AG09309 (cell line): ENCODE results near the gene SEMA7A.
"Not testable (repeated sequence)": the region's sequence is repeated elsewhere in the genome, so short reads cannot be mapped to it uniquely, and the experiment has no call there.

Experiments
- DNase-seq: peaks from one replicate; pipeline ENCODE4 v3.0.0-alpha.2; 2010; ENCODE audit warnings: low read depth
- H3K4me3 ChIP-seq: 2 replicates; pipeline ENCODE4 v1.5.1; 2011; ENCODE audit warnings: mild to moderate bottlenecking, low read depth, low read length, moderate library complexity; ENCODE audit not compliant: control insufficient read depth
- CTCF ChIP-seq: IDR thresholded peaks from 2 replicates; pipeline ENCODE4 v1.5.1; 2011; ENCODE audit warnings: mild to moderate bottlenecking, low read depth, low read length, inconsistent platforms; ENCODE audit not compliant: insufficient read depth, control insufficient read depth; ENCODE audit errors: missing control alignments

Gene SEMA7A

GRCh38 chr15:74433592-74434262 is at the start of gene SEMA7A:
TSS of gene SEMA7A (minus strand) at chr15:74433958. CDS start at chr15:74433918, 40 bp downstream.
- no peak for TF ChIP-seq CTCF
- no peak for DNase-seq
- peak within 1 kb of the TSS; percentile 77 for H3K4me3 ChIP-seq

- no peak for DNase-seq
- H3K4me3 ChIP-seq: no peak overlapping the region
- peak; percentile 26 for TF ChIP-seq CTCF
Observed at GRCh38 chr15:74482661-74483060, 48.9 kb upstream of the SEMA7A start.

GRCh38 chr15:74480364-74480763 is 46.6 kb upstream of the SEMA7A start:
- DNase-seq, H3K4me3 ChIP-seq: not testable (repeated sequence)

GRCh38 chr15:74471621-74472020 is 37.9 kb upstream of the SEMA7A start:
- not testable (repeated sequence) for H3K4me3 ChIP-seq, DNase-seq

- H3K4me3 ChIP-seq: no peak overlapping the region
- no peak for DNase-seq
- TF ChIP-seq CTCF: no peak
Observed at GRCh38 chr15:74470631-74471395, 37.1 kb upstream of the SEMA7A start.

GRCh38 chr15:74468341-74469032 is 34.7 kb upstream of the SEMA7A start:
- no peak for TF ChIP-seq CTCF
- no peak for DNase-seq
- H3K4me3 ChIP-seq: no peak overlapping the region

GRCh38 chr15:74466570-74466969 is 32.8 kb upstream of the SEMA7A start:
- H3K4me3 ChIP-seq: no peak overlapping the region
- no peak for DNase-seq
- no peak for TF ChIP-seq CTCF
